Activated naive CD4-positive, alpha-beta T cell treated with anti-CD3 and anti-CD28 coated beads, Interleukin-2, amount 10 ng/mL, durations not matched to agents 7 days and 5 days (primary cell): ENCODE measurements around the gene NOD1.
"Not testable (repeated sequence)": the region's sequence is repeated elsewhere in the genome, so short reads cannot be mapped to it uniquely, and the experiment has no call there.

Experiments used
- CTCF ChIA-PET: fragments of 350-600 bp; sonication (Branson Sonifier 250); formaldehyde crosslinking; loops from one replicate; lab custom pipeline; 2021; ENCODE audit warnings: antibody characterized with exemption; lab: Charles Lee
- DNase-seq: peaks from one replicate; pipeline ENCODE4 v3.0.0-alpha.2; 2020
- H3K27ac Mint-ChIP-seq: one replicate; pipeline ENCODE4 v1.8.0; 2021; ENCODE audit warnings: mild to moderate bottlenecking, moderate library complexity, mixed read lengths
- H3K27me3 Mint-ChIP-seq: one replicate; pipeline ENCODE4 v1.8.0; 2021; ENCODE audit warnings: mild to moderate bottlenecking, mixed read lengths
- H3K36me3 Mint-ChIP-seq: one replicate; pipeline ENCODE4 v1.8.0; 2021; ENCODE audit warnings: mixed read lengths
- H3K4me1 Mint-ChIP-seq: one replicate; pipeline ENCODE4 v1.8.0; 2021; ENCODE audit warnings: mixed read lengths
- H3K4me3 Mint-ChIP-seq: one replicate; pipeline ENCODE4 v1.8.0; 2021; ENCODE audit warnings: mild to moderate bottlenecking, moderate library complexity, mixed read lengths
- H3K9me3 Mint-ChIP-seq: one replicate; pipeline ENCODE4 v1.8.0; 2021; ENCODE audit warnings: mixed read lengths

NOD1 gene

DNA sequence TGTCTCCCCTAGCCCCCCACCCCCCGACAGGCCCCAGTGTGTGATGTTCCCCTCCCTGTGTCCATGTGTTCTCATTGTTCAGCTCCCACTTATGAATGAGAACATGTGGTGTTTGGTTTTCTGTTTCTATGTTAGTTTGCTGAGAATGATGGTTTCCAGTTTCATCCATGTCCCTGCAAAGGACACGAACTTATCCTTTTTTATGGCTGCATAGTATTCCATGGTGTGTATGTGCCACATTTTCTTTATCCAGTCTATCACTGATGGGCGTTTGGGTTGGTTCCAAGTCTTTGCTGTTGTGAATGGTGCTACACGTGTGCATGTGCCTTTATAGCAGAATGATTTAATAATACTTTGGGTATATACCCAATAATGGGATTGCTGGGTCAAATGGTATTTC, 97.8 kb downstream of the NOD1 start:
- H3K9me3 Mint-ChIP-seq, DNase-seq, H3K4me3 Mint-ChIP-seq, H3K27ac Mint-ChIP-seq, CTCF ChIA-PET, H3K4me1 Mint-ChIP-seq, H3K27me3 Mint-ChIP-seq, H3K36me3 Mint-ChIP-seq: not testable (repeated sequence)

DNA sequence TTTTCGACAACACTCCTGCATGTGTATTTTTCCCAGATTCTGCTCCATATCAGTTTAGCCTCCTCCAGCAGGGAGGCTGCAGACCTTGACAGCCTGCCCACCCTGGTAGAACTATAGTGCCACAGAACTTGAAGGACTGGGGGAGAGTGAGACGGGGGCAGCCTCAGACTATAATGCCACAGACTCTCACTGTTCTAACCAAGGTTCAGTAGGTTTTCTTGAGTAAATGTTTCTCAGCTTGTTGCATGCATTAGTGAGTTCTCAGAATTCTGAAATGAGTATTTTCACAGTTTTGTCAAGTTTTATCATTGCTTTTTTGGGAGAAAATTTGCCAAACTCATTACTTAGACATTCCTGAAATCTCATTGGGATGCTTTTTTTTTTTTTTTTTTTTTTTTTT, 98.3 kb downstream of the NOD1 start:
- CTCF ChIA-PET: no interaction called here
- H3K4me1 Mint-ChIP-seq: no peaks in the 10 kb centered on the region

DNA sequence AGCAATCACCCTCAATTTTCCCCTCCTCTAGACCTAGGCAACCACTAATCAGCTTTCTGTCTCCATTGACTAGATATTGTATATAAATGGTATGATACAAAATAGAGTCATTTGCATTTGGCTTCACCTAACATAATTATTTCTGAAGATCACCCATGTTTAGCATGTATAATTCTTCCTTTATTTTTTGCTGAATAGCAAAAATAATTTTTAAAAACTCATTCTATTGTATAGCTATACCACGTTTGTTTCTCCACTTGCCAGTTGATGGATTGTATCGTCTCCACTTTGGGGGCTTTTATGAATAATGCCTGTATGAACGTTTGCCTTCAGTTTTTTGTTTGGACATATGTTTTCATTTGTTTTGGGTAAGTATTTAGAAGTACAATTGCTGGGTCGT, 98.8 kb downstream of the NOD1 start:
- Mint-ChIP-seq H3K9me3 (peaks cover 9% of the 10 kb centered on the region), H3K4me3 (no peak overlapping the region), H3K36me3 (peaks cover 5% of the 10 kb centered on the region), H3K4me1 (no peaks in the 10 kb centered on the region), H3K27ac (no peak overlapping the region), H3K27me3 (no peaks in the 10 kb centered on the region)
- CTCF ChIA-PET: interaction anchor here (0.9 kb wide), 1 partner anchor 17 kb away, joined by 3 read pairs; no protein-coding TSS in a partner anchor
- no peak for DNase-seq

More for the DNA sequence above, 98.3 kb downstream of the NOD1 start:
- Mint-ChIP-seq H3K9me3 (peaks cover 9% of the 10 kb centered on the region), H3K4me3 (no peak overlapping the region), H3K27ac (no peak overlapping the region), H3K27me3 (no peaks in the 10 kb centered on the region), H3K36me3 (peaks cover 5% of the 10 kb centered on the region)
- no peak for DNase-seq

DNA sequence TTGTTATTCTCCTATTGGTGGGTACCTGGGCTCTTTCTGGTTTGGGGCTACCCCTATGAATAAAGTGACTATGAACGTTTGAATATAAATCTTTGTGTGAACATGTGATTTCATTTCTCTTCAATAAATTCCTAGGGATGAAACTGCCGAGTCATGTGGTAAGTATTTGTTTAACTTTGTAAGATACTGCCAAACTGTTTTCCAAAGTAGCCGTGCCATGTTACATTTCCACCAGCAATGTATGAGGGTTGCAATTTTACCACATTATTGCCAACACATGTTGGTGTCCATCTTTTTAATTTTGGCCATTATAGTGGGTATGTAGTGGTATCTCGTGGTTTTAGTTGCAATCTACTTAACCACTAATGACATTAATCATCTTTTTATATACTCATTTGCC, 99.5 kb downstream of the NOD1 start:
- no peaks in the 10 kb centered on the region for H3K27me3 Mint-ChIP-seq
- H3K27ac Mint-ChIP-seq: no peak overlapping the region
- peaks cover 5% of the 10 kb centered on the region for H3K36me3 Mint-ChIP-seq
- no peak overlapping the region for H3K4me3 Mint-ChIP-seq
- H3K9me3 Mint-ChIP-seq: peaks cover 9% of the 10 kb centered on the region
- no peak for DNase-seq
- H3K4me1 Mint-ChIP-seq: no peaks in the 10 kb centered on the region
- CTCF ChIA-PET: interaction anchor here (0.9 kb wide), 1 partner anchor 17 kb away, joined by 3 read pairs; no protein-coding TSS in a partner anchor

DNA sequence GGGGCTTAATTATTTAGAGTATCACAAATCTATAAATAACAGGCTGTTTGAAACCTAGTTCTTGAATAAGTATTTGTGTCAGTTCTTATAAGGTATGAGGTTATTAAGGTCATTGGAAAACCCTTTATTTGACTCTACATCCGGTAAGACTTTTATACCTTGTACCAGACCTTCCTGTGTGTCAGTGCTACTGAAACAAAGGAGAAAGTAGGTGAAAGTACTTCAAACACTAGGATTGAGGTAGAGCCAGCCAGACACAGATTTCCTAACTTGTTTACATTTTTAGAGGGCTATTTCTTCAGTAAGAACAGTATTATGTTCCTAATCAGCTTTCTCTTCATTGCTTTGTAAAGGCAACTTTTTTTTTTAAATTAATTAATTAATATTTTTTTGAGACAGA, 100.3 kb downstream of the NOD1 start:
- Mint-ChIP-seq H3K27me3 (no peaks in the 10 kb centered on the region), H3K4me3 (no peak overlapping the region), H3K36me3 (peaks cover 5% of the 10 kb centered on the region), H3K27ac (no peak overlapping the region), H3K4me1 (no peaks in the 10 kb centered on the region), H3K9me3 (peaks cover 9% of the 10 kb centered on the region)
- CTCF ChIA-PET: no interaction called here
- no peak for DNase-seq
